NCI-H345 treated with DMSO at 0.1 percent for 48 hours (cell line): Measurements from ENCODE around the gene DPEP3.

Experiments used
- DNase-seq: peaks from one replicate; lab custom pipeline; 2025; ENCODE audit not compliant: unreplicated experiment; lab: John Stamatoyannopoulos, UW

Gene DPEP3

DNA sequence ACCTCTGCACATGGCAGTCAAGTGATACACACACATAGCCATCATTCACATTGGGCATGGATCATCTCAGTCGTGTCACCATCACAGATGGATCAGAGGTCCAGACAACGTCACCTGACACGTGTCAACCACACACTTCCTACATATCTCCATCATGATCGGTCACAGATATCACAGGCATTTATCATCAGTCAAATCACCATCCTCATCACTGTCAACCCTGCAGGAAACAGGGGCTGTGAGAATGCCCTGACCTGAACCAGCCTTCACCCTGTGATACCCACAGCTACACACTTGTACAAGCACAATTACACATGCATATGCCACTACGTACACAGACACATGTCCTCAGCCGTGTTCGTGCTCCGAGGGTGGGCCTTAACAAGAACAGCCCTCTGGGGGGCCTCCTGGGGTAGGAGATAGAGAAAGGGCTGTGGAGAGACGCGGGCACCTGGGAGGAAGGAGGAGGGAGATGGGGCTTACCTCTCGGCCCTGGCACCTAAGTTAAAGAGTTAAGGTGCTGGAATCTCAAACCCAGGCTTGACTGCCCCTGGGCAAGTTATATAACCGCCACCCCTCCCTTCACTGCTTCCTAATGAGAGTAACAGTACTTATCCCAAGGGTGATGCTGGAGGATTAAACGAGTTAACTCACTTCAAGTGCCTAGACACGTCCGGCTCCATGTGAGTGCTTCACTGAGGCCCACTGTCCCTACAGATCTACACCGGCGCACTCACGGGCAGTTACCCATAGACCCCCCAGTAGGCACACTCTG, 12.9 kb downstream of the DPEP3 start:
- DNase-seq: no peak

DNA sequence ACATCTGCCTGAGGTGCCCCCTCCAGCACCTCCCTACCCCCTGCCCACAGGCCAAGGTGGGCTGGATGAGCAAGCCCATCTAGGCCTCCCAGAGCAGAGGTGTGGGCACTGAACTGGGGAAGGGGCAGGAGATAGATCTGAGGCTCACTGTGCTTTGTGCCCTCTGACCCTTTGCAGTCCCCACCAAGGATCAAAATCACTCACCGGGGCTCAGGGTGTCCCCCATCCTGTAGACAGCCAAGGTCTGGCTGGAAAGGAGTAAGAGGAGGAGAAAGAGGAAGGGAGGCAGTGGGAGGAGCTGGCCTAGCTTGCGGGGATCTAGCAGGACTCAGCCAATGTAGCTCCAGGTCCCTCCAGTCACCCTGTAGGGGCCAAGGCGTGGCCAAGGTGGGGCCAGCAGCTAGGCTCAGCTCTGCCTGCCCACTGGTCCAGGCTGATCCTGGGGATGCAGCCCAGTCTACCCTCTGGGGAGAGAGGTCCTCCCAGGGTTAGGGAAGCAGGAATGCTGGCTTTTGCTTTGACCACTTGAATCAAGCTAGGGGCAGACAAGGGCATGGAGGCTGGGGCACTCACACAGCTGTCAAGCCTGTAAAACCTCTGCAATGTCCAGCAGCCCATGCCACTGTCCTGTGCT, 13.6 kb downstream of the DPEP3 start:
- no peak for DNase-seq

DNA sequence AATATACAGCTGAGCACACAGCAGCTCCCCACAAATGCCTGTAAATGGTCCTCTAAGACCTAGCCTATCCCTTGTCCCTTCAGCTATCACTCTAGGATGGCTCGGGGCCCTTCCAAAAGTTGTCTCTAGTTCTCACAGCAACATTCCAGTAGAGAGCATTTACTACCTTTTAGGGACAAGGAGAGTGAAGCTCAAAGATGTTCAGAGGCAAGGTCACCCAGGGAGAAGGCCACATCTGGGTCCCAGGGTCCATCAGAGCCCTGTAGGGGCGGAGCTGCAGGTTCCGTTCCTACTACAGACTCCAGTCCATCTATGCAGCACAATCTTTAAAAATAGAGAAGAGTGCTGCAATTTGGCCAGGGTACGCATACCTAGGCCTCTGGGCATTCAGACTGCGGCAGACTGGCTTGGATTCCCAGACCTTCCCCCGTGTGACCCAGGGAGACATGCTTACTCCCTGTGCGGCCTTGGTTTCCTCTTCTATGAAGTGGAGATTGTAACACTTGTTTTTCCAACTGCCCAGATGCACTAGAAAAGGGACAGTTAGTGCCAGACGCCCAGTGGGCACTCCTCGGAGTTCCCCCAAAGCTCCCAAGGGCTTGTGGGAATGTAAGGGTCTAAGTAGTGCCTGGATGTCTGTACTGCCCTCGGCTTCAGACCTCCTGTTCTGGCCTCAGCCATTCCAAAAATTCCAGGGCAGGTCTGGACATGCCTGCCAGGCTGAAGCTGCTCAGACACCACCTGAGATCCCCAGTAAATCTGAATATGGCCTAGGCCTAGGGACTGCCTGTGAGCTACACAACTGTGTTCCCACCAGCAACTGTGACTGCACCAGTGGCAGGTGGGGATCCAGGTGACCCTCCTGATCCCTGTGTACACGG, 14.4 kb downstream of the DPEP3 start:
- no peak for DNase-seq

DNA sequence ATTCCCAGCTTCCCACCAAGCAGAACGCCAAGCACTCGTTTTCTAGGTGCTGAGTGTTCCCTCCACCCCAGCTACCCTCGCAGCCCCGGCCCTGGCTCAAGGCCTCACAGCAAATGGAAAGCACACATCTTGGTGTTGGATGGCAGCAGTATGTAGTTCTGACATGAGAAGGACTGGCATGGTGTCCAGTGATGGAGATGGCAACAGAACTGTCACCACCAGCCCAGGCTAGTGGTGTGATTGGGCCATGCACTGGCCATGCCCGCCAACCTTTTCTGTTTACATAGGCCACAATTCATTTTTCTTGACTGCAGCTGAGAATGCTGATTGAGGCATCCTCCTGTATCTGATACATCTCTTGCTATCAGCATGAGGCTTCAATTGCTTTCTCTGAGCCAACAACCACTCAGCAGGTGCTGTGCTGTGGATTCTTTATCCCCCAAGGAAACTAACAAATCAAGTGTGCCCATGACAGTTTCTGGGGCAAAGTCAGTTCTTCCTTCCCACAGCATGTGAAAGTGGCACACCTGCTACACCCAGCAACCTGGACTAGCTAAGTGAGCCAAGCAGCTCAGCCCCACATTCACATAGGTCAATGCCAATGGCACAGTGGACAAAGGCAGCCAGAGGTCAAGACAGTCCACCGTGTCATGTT, 15.7 kb downstream of the DPEP3 start:
- DNase-seq: no peak

DNA sequence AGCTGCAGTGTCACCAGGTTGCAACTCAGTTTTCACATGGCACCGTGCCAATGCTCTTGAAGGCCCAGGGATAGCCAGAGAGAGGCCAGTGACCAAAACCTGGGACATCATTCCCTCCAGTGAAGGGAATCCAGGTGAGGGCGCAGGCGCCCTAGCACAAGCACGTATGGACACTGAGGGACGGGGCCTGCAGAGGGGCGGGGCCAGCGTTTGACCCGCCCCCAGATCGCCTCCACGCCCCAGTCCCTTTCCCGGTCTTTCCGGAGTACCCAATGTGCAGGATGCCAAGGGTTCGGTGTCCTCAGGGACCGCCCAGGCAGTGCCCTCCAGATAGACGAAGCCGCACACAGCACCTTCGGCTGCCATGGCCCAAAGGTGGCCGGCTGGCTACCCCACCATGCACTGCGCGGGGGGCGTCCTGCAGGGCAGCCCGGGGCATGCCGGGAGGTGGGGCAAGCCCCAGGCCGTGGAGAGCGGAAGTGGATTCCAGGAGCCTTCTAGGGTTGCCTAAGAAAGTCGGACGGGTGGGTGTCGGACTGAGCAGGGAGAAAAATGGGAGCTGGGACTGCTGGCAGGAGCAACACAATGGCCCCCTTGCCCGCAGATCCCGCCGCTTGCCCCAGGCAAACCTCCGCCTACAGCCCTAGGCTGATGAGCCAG, 16.5 kb downstream of the DPEP3 start:
- DNase-seq: no peak

DNA sequence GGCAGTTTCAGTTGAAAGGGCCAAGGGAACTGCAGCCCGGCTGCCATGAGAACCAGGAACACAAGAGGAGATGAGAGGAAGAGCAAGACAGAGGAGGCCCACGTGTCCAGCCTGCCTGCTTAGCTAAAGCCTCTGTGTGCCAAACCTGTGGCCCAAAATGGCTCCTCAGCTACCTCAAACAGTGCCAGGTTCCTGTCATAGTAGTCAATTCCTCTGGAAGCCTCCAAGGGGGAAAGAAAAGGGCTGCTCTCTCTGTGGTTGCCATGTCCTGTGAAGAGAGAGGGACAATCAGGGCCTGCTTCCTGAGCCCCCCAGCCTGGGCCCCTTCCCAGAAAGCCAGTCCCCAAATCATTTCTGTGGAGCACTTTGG, 17.0 kb downstream of the DPEP3 start:
- no peak for DNase-seq

DNA sequence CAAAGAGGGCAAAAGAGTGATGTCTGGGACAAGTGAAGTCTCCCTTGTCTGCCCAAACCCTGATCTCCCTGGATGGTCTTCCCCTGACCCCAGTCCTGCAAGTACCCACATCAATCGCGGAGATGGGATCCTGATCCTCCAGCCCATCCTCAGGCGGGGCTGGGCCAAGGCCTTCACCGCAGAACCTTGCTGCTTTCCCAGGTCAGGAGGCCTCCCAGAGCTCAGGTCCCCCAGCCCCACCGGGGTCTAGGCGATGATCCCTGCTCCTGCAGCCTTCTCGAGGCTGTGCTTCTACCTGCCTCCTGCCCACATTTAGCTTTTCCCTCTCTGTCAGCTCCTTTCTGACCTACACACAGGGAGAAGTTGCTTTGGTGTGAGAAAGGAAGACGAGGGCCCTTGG, 18.2 kb downstream of the DPEP3 start:
- no peak for DNase-seq

DNA sequence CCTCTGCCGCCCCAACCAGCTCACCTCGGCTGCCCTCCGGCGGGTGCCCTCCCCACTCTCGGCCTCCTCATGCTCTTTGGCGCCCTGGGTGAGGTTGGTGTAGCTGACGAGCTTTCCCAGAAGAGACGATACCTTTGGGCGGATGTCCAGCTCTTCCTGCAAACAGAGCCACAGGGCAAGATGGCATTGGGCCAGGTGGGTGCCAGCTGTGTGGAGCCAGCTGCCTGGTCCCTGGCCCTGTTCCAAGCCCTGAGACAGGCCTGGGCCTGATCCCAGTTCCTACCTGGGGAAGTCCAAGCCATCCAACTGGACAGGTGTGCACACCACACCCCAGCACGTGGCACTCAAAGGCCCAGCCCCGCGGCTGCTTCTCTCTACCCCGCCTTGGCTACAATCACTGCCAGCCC, 18.7 kb downstream of the DPEP3 start:
- peak; percentile 89 for DNase-seq

DNA sequence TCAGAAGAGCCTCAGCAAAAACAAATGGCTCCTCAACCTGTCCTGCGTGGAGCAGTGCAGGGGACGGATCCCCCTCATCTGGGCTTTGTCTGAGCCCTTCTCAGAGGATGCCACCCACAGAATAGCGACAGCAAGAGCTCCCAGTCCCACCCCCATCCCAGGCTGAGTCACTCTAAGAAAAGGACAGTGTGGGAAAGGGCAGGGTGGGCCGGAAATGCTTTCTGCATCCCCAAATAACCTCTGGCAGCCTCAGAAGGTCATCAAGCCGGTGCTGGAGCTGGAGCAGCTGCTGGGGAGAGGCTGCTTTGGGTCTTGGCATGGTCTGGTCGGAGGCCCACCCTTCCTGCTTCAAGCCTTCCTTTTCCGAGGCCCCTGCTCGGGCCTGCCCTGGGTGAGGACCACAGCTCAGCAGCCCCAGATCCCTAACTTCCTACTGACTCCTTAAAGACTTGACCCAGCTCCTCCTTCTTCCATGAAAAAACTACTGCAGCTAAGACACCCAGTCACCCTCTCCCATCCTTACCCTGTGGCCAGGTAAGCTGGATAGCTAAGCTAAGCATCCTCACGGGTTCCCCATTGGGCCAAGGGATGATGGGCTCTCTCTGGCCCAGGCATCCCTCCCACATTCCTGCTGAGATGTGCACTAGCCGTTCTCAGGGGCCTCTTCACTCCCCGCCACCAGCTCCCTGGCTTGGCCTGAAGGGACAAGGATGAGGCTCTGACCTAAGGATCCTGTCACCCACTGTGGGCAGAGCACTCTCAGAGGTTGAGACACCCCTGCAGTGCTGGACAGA, 20.6 kb downstream of the DPEP3 start:
- DNase-seq: no peak

DNA sequence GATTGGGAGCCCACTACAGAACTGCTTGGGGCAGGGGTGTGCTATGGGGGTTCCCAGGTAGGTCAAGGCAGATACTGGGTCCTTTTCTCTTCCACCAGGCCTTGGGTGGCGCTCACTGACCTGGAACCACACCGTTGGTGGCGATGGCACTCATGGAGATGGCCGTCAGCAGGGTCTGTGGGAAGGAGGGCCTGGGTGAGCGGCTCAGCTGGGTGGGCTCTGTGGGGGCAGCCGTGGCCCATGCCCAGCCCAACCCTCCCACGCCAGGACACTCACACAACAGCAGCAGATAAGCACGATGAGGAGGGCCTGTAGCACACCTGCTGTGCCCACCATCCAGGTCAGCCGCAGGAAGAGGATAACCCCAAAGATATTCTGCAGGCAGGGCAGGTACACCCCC, 22.7 kb downstream of the DPEP3 start:
- no peak for DNase-seq

DNA sequence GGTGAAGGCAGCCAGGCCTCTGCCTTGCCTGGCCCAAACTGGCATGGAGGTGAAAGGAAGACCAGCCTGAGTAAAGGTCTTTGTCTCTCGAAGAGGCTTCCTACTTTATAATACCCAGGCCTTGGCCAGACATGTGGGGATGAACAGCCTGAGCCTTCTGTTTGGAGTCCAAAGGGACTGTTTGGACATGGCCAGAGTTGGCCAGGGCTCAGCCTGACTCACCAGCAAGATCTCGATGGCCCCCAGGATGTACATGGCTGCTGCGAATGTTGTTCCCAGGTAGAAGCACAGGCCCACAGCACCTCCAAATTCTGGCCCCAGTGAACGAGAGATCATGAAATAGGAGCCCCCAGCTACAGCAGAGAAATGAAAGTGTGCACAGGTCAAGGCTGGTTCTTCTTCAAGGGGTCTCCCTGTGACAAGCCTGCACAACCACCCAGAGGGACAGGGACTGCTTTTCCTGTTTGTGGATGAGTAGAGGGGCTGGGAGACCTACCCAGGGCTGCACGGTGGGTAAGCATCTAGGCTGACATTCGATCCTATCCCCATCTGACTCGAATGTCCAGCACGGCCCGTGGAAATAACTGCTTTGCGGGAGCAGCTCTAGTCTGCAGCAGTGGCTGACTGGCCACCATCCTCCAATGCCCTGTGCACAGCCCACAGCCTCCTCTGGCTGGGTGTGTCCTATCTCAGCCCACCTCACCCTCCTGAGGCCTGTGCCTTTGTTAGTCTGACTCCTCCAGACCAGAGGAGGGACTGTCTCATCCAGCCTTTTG, 25.7 kb downstream of the DPEP3 start:
- DNase-seq: no peak

DNA sequence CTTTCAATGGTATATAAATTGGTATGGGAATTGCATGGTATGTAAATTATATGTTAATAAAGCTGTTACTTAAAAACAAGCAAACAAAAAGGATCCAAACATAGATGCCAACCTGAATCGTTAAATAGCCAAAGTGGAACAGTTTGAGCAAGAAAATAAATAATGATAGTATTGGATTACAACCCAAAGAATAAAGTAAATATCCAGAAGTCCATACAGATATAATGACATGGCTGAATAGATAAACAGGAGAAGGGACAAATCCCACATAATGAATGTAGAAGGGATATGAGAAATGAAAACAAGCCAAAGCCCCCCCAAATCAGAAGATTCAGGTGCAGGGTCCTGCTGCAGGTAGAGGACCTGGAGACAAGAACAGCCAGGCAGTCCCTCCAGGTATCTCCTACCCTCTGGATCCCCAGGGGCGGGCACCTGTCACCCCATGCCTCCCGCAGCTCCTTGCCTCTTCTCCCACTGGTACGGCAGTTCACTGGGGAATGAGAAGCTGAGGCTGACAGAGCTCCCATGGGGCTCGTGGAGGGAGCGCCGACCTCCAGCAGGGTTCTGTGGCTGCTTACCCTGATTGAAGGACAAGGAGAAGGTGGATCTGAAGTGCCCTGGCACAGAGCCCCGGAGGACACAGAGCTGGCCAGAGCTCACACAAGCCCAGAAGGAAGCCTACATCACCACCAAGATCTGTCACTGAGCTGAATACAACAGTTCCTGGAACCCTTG, 26.5 kb downstream of the DPEP3 start:
- DNase-seq: no peak

DNA sequence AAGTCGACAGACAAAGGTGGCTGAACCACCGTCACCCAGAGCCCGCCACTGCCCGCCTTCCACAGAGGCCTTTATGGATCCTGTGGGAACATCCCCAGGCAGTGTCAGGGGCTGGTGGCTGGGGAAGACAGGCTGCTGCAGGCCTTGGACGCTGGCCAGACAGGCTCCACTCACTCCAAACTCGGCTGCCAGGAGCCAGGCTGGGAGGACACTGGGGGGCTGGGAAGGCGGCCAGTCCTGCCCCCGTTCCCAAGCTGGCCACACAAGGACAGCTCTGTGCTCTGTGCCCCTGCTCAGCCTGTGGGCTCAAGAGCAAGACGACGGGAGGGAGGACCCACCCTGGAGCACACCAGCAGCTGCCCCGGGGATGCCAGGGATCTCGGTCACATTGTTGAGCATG, 28.8 kb downstream of the DPEP3 start:
- DNase-seq: no peak

DNA sequence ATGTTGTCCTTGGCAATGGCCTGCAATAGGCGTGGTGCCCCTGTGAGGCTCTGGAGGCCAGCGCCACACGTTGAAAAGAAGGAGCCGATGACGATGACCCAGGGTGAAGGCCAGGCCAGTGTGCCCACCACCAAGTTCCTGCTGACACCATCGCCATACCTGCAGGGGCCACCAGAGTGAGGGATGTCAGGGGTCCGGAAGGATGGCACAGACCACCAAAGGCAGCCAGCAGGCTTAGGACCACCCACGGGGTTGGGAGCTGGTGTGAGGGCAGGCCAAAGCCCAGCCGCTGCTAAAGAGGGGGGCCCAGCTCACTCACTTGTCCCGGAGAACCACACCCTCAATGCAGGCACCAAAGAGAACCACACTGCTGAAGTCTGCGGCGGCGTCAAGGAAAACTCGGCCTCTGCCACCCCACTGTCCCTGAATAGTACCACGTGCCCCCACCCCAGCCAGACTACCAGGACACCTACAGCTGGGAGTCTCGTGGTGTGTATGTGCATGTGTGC, 29.9 kb downstream of the DPEP3 start:
- DNase-seq: no peak

DNA sequence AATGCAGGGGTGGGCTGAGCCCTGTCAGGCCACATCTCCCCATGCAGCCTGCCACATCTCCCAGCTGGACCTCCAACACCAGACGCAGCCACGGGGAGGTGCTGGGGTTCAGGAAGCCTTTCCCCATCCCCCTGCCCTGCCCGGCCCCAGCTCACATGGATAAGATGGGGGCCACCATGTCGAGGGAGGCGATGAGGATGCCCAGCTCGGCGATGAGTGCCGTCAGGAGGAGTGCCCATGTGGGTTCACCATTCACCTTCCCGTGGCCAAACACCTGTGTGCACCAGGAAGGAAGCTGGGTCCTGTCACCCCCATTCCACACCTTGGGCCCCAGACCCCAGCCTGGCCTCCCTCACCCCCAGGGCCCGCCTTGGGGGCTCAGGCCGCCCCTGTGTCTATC, 30.7 kb downstream of the DPEP3 start:
- DNase-seq: no peak

DNA sequence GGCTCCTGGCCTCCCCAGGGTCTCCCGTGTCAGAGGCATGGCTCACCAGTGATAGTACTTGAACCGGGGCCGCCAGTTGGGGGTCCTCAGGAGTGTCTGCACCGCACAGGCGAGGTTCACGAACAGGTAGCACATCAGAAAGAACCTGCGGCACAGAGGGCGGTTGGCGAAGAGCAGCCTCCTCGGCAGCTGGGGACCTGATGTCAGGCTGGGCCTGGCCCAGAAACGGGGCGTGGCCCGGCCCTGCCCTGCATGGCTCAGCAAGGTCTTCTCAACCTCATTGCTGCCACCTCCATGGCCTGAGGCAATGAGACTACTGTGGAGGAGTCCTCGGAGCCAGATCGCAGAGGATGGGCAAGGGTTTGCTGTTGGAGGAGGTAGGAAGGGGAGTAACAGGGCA, 32.3 kb downstream of the DPEP3 start:
- no peak for DNase-seq

DNA sequence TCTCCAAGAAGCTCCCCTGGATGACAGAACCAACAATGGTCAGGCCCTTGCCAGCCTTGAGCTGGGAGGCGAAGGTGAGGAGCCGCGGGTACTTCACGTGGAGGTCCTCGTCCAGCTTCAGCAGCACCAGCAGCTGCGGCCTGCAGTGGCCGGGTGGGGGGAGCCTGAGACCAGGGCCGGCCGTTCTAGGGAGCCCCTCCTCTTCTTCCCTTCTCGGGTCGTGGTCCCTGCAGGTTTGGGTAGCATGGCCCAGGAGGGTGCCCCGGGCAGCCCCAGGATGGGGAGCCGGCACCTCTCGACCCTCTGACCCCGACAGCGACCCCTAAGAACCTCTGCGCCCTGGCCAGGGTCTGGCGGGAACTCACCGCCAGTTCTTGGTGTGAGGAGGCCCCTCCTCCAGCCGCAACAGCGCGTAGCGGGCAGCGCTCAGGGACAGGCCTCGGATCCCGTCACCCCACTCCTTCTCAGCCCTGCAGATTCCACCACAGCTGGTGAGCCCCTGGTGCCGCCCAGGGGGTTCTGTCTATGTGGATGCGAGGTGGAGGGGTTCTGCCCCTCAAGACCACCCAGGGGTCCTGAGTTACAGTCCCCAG, 33.2 kb downstream of the DPEP3 start:
- DNase-seq: no peak

DNA sequence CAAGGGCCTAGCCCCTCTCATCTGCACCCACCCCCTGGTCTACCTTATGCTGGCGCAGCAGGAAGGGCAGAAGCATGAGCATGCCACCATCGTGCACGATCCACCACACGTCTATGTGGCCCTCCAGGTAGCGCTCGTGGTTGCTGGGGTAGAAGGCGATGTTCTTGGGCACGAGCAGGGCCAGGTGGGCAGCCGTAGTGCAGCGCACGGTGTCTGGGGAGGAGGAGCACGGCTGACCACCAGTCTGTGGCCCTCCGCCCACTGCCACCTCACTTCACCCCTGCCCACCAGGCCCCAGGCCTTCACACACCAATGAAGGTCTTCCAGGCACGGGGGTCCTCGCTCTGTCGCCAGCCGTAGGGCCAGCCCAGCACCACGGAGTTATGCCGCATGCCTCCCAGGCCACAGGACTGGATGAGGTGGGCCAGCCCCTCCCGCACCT, 34.1 kb downstream of the DPEP3 start:
- no peak for DNase-seq
